ENCODE results near the gene LCLAT1. TPM values are rescaled to one million over a fixed set of nuclear protein-coding genes. Genes with fewer than 3 reads are reported as not detected.

Gene LCLAT1
- total RNA-seq, 1 experiment from 2014 or later = 36.0 TPM

DNA sequence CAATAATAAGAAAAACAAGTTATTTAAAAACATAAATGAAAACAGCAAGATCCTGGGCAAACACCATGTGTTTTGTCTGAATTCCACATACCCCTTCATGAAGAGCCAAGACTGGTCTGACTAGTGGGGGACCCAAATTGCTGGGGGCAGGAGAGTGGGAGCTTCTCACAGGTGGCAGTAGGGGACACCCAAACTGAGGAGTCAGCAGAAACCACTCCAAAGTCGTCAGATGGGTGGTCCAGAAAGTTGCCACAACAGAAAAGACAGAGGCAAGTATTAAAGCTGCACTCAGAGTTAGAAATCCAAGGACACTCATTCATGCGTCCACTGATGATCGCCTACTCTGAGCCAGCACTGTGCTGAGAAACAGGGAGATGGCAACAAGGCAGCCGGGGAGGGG, 12.3 kb upstream of the LCLAT1 start:
- TF ChIP-seq, protein P1, sequence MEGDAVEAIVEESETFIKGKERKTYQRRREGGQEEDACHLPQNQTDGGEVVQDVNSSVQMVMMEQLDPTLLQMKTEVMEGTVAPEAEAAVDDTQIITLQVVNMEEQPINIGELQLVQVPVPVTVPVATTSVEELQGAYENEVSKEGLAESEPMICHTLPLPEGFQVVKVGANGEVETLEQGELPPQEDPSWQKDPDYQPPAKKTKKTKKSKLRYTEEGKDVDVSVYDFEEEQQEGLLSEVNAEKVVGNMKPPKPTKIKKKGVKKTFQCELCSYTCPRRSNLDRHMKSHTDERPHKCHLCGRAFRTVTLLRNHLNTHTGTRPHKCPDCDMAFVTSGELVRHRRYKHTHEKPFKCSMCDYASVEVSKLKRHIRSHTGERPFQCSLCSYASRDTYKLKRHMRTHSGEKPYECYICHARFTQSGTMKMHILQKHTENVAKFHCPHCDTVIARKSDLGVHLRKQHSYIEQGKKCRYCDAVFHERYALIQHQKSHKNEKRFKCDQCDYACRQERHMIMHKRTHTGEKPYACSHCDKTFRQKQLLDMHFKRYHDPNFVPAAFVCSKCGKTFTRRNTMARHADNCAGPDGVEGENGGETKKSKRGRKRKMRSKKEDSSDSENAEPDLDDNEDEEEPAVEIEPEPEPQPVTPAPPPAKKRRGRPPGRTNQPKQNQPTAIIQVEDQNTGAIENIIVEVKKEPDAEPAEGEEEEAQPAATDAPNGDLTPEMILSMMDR (IDR thresholded peaks at IDR 0.05) = no peak
- TF ChIP-seq POLR2AphosphoS5 (IDR thresholded peaks at IDR 0.05; ENCODE audit: low read depth, low read length) = no peak
- no peak for TF ChIP-seq TCF7L2 (IDR thresholded peaks at IDR 0.05; ENCODE audit: low read depth, low read length)
- TF ChIP-seq SIN3A (IDR thresholded peaks at IDR 0.05; ENCODE audit: borderline replicate concordance, insufficient read depth, low read depth, low read length) = no peak
- TF ChIP-seq, protein P2, sequence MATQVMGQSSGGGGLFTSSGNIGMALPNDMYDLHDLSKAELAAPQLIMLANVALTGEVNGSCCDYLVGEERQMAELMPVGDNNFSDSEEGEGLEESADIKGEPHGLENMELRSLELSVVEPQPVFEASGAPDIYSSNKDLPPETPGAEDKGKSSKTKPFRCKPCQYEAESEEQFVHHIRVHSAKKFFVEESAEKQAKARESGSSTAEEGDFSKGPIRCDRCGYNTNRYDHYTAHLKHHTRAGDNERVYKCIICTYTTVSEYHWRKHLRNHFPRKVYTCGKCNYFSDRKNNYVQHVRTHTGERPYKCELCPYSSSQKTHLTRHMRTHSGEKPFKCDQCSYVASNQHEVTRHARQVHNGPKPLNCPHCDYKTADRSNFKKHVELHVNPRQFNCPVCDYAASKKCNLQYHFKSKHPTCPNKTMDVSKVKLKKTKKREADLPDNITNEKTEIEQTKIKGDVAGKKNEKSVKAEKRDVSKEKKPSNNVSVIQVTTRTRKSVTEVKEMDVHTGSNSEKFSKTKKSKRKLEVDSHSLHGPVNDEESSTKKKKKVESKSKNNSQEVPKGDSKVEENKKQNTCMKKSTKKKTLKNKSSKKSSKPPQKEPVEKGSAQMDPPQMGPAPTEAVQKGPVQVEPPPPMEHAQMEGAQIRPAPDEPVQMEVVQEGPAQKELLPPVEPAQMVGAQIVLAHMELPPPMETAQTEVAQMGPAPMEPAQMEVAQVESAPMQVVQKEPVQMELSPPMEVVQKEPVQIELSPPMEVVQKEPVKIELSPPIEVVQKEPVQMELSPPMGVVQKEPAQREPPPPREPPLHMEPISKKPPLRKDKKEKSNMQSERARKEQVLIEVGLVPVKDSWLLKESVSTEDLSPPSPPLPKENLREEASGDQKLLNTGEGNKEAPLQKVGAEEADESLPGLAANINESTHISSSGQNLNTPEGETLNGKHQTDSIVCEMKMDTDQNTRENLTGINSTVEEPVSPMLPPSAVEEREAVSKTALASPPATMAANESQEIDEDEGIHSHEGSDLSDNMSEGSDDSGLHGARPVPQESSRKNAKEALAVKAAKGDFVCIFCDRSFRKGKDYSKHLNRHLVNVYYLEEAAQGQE (IDR thresholded peaks at IDR 0.05; ENCODE audit: insufficient read depth in 1 of 2, low read depth in 2 of 2, low read length in 1 of 2) = no peak
- no peaks in the 10 kb centered on the region for H3K9me3 ChIP-seq (ENCODE audit: control insufficient read depth, insufficient read depth, low read depth, low read length)
- no peaks in the 10 kb centered on the region for H3K36me3 ChIP-seq (ENCODE audit: control insufficient read depth, insufficient read depth, low read length)
- no TSS peak for BruUV-seq (replicated peaks)
- H3K4me3 ChIP-seq (ENCODE audit: low read depth in 2 of 2, low read length in 2 of 2) = no peak overlapping the region
- in situ Hi-C loops (cut with HindIII; ENCODE audit: low pct_unique_long_range_greater_than_20kb, low sequenced_read_pairs) (no loop called here), intact Hi-C loops (cut with micrococcal nuclease; ENCODE audit: unreplicated experiment) (no loop called here)
- H3K27me3 ChIP-seq (ENCODE audit: control insufficient read depth, insufficient read depth, low read length) = no peaks in the 10 kb centered on the region
- ATAC-seq (no peak), DNase-seq (ENCODE audit: low read depth, low spot score) (no peak)
- ChIA-PET CTCF (no interaction called here), POLR2A (no interaction called here)
- no peaks in the 10 kb centered on the region for H3K4me1 ChIP-seq (ENCODE audit: control insufficient read depth, insufficient read depth, low read length)
- no peak overlapping the region for H3K27ac ChIP-seq (ENCODE audit: low read length)

DNA sequence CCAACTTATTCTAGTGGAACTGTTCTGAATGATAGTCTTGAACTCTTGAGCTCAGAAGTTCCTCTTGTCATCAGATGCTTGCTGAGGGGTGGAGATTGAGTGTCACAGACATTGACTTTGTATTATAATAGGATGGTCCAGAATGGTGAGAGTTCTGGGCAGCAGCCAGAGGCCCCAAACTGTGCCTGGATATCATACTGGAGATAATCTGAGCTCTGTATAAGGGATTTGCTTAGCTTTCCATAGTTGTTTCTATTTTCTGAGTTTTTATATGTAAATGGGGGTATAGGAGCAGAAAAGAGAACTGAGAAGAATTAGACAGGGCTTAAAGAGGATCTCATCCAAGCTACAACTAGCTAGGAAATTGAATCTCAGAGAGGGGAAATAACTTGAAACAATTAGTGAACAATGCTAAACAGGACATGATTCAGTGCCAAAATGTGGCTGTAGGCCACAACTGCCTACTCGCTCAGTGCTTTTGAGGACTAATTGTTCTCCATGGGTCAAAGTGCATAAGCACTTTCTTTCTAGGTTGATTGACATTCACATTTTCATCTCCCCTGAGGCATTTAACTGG, 10.1 kb upstream of the LCLAT1 start:
- no peak for ATAC-seq
- Histone ChIP-seq H3K27me3 (ENCODE audit: control insufficient read depth, insufficient read depth, low read length) (no peaks in the 10 kb centered on the region), H3K36me3 (ENCODE audit: control insufficient read depth, insufficient read depth, low read length) (no peaks in the 10 kb centered on the region), H3K4me3 (ENCODE audit: low read depth in 2 of 2, low read length in 2 of 2) (no peak overlapping the region), H3K27ac (ENCODE audit: low read length) (no peak overlapping the region), H3K9me3 (ENCODE audit: control insufficient read depth, insufficient read depth, low read depth, low read length) (no peaks in the 10 kb centered on the region), H3K4me1 (ENCODE audit: control insufficient read depth, insufficient read depth, low read length) (no peaks in the 10 kb centered on the region)
- in situ Hi-C loops (cut with HindIII; ENCODE audit: low pct_unique_long_range_greater_than_20kb, low sequenced_read_pairs) = no loop called here
- no peak for DNase-seq (ENCODE audit: low read depth, low spot score)
- ChIA-PET CTCF (no interaction called here), POLR2A (no interaction called here)
- TF ChIP-seq SIN3A (IDR thresholded peaks at IDR 0.05; ENCODE audit: borderline replicate concordance, insufficient read depth, low read depth, low read length) (no peak), POLR2AphosphoS5 (IDR thresholded peaks at IDR 0.05; ENCODE audit: low read depth, low read length) (no peak), TCF7L2 (IDR thresholded peaks at IDR 0.05; ENCODE audit: low read depth, low read length) (no peak)
- TF ChIP-seq, protein P2 (IDR thresholded peaks at IDR 0.05; ENCODE audit: insufficient read depth in 1 of 2, low read depth in 2 of 2, low read length in 1 of 2) = no peak
- TF ChIP-seq, protein P1 (IDR thresholded peaks at IDR 0.05) = no peak
- intact Hi-C loops (cut with micrococcal nuclease; ENCODE audit: unreplicated experiment) = no loop called here
- no TSS peak for BruUV-seq (replicated peaks)
